Adrenal gland (tissue), 12 donors: ENCODE measurements around the gene NHERF2. TPM values are rescaled to one million over a fixed set of nuclear protein-coding genes. Genes with fewer than 3 reads are reported as not detected.

Experiments used
- DNase-seq, 7 donors: peaks; one replicate each; pipeline ENCODE4 v3.0.0-alpha.2; 2019 to 2020
- H3K27ac ChIP-seq, 5 donors: fragments of 200-600 bp; sonication (generic) in 4 of 5; 1 replicate in 3 of 5; 2 replicates in 2 of 5; pipeline versions ENCODE4 v1.5.1 to v1.8.0; 2016 to 2020; ENCODE audit warnings: mild to moderate bottlenecking in 1 of 5
- H3K27me3 ChIP-seq: fragments of 200-600 bp; 2 replicates; pipeline ENCODE4 v1.8.0; 2021
- H3K36me3 ChIP-seq, 2 donors: fragments of 200-600 bp; replicated peaks in 1 of 2; 1 replicate in 1 of 2; 2 replicates in 1 of 2; pipeline versions ENCODE4 v1.5.1 to v1.8.0; 2018 to 2022
- H3K4me1 ChIP-seq, 2 donors: fragments of 200-600 bp; replicated peaks in 1 of 2; 1 replicate in 1 of 2; 2 replicates in 1 of 2; pipeline versions ENCODE4 v1.5.1 to v1.8.0; 2018 to 2021
- H3K4me3 ChIP-seq, 4 donors: fragments of 200-600 bp; sonication (generic) in 3 of 4; one replicate each; pipeline ENCODE4 v1.5.1; 2016 to 2018
- H3K9me3 ChIP-seq, 3 donors: fragments of 200-600 bp; sonication (generic) in 1 of 3; replicated peaks in 1 of 3; 1 replicate in 2 of 3; 2 replicates in 1 of 3; pipeline versions ENCODE4 v1.5.1 to v1.8.0; 2016 to 2021
- POLR2A ChIP-seq, 2 donors: fragments of 450-650 bp; IDR thresholded peaks; one replicate each; pipeline ENCODE4 v1.6.1; 2017; ENCODE audit warnings: antibody characterized with exemption in 2 of 2, mild to moderate bottlenecking in 2 of 2, moderate library complexity in 1 of 2
- WGBS, 4 donors: extraction: QIAGEN DNeasy Blood & Tissue Kit in 2 of 4; methylation state at CpG; one replicate each; pipeline versions ENCODE4 v1.1.5 to v1.1.7; 2013 to 2017; 5-methylcytosine and 5-hydroxymethylcytosine counted together
- intact Hi-C, 2 donors: fragments of 100-400 bp; cut with DNase I; formaldehyde crosslinking; loops; one replicate each; pipeline versions ENCODE4 v1.14.1 to v1.15.0; 2022 to 2023
- polyA plus RNA-seq, 3 donors: library from polyadenylated mRNA; stranded (reverse); fragments of 200-250 nt in 2 of 3; fragments of 350-450 nt in 1 of 3; fragmentation: Illumina TruSeq in 1 of 3; extraction: RNeasy Lipid Tissue Mini Kit (QIAGEN cat#74804) in 1 of 3; gene quantifications; one replicate each; pipeline ENCODE4 v1.2.3, GENCODE V29; 2013 to 2014
- total RNA-seq, 9 donors: library from RNA; depleted of rRNA in 4 of 9; stranded (reverse); fragments of >200 nt in 4 of 9; fragments of 120-200 nt in 1 of 9; fragmentation: NEBNext Ultra II Directional in 1 of 9; extraction: Animal tissue kit (Norgen Biotek cat#: 25700) in 1 of 9; gene quantifications; one replicate each; pipeline versions ENCODE4 v1.1.0 to v1.2.4, GENCODE V29; 2013 to 2023
- TF ChIP-seq, protein P1 (sequence below), 6 experiments: fragments of 450-650 bp in 4 of 6; fragments of 200-600 bp in 2 of 6; sonication (generic) in 1 of 6; IDR thresholded peaks; 1 replicate in 5 of 6; 2 replicates in 1 of 6; pipeline versions ENCODE4 v1.5.1 to v1.8.0; 2016 to 2021; ENCODE audit warnings: antibody characterized with exemption in 6 of 6, mild to moderate bottlenecking in 2 of 6, moderate library complexity in 1 of 6
- donor health status: healthy with polysubstance abuse.
- donor health status: Bipolar disorder and iron deficiency.
- donor health status: DM: yes; HTN: yes; CAD: no.
- donor health status: DM: no; HTN: no; CAD: no.
- donor health status: DM: no; HTN: no; CAD: no.
- donor health status: DM: yes; HTN: yes; CAD: no.

Gene NHERF2
- total and polyA plus RNA-seq, 12 donors: 12.5 to 263 (median 67.7) TPM

DNA sequence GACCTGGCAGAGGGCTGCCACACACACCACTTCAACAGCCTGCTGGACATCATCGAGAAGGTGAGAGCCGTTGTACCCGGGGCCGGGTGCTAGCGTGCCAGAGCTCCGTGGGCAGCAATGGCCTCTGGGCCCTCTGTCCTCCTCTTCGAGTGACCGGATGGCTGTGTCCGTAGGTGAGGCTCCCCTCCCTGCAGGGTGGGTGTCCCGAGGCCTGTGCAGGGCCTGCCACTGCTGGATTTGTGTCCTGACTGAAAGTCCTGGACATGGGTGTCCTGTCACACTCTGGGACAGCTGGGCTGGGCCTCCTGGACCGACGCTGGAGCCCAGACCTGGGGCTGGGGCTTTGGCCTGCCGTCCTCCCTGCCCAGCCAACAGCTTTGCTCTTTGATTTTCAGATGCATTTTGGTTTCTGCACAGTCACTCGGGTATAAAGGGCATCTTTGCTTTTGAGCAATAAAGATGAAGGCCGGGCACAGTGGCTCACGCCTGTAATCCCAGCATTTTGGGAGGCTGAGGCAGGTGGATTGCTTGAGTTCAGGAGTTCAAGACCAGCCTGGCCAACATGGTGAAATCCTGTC is 37.8 kb downstream of the NHERF2 start:
- intact Hi-C loops: no loop called here
- WGBS, 4 donors: 89 to 97% (median 93%) methylated on average over 4 to 16 of the region's 16 CpGs
- Histone ChIP-seq H3K36me3 (peaks cover 0 to 61% of the 10 kb centered on the region in 2 donors), H3K27ac (no peak overlapping the region), H3K27me3 (no peaks in the 10 kb centered on the region), H3K4me3 (no peak overlapping the region), H3K4me1 (no peaks in the 10 kb centered on the region), H3K9me3 (no peaks in the 10 kb centered on the region)
- TF ChIP-seq, protein P1, sequence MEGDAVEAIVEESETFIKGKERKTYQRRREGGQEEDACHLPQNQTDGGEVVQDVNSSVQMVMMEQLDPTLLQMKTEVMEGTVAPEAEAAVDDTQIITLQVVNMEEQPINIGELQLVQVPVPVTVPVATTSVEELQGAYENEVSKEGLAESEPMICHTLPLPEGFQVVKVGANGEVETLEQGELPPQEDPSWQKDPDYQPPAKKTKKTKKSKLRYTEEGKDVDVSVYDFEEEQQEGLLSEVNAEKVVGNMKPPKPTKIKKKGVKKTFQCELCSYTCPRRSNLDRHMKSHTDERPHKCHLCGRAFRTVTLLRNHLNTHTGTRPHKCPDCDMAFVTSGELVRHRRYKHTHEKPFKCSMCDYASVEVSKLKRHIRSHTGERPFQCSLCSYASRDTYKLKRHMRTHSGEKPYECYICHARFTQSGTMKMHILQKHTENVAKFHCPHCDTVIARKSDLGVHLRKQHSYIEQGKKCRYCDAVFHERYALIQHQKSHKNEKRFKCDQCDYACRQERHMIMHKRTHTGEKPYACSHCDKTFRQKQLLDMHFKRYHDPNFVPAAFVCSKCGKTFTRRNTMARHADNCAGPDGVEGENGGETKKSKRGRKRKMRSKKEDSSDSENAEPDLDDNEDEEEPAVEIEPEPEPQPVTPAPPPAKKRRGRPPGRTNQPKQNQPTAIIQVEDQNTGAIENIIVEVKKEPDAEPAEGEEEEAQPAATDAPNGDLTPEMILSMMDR (IDR thresholded peaks at IDR 0.05): no peak
- TF ChIP-seq POLR2A (IDR thresholded peaks at IDR 0.05): no peak
- no peak for DNase-seq

DNA sequence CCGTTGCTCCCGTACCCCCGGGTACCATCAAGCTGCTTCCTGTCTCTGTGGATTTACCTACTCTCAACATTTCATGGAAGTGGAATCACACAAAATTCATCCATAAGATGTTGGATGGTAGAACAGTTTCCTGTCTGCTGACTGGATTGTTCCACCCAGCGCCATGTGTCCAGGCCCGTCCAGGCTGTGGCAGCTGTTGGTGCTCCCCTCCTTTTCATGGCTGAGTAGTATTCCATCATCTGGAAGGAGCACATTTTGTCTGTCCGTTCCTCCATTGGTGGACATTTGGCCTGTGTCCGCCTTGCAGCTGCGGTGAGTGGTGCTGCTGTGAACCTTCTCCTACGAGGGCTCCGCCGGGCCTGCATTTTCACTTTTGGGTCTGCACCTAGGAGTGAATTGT is 39.4 kb downstream of the NHERF2 start:
- peaks cover 0 to 56% of the 10 kb centered on the region in 2 donors for H3K36me3 ChIP-seq
- WGBS, 4 donors: 95 to 98% (median 96%) methylated on average over 10 to 11 of the region's 11 CpGs
- no peak for TF ChIP-seq POLR2A (IDR thresholded peaks at IDR 0.05)
- TF ChIP-seq, protein P1 (IDR thresholded peaks at IDR 0.05): no peak

DNA sequence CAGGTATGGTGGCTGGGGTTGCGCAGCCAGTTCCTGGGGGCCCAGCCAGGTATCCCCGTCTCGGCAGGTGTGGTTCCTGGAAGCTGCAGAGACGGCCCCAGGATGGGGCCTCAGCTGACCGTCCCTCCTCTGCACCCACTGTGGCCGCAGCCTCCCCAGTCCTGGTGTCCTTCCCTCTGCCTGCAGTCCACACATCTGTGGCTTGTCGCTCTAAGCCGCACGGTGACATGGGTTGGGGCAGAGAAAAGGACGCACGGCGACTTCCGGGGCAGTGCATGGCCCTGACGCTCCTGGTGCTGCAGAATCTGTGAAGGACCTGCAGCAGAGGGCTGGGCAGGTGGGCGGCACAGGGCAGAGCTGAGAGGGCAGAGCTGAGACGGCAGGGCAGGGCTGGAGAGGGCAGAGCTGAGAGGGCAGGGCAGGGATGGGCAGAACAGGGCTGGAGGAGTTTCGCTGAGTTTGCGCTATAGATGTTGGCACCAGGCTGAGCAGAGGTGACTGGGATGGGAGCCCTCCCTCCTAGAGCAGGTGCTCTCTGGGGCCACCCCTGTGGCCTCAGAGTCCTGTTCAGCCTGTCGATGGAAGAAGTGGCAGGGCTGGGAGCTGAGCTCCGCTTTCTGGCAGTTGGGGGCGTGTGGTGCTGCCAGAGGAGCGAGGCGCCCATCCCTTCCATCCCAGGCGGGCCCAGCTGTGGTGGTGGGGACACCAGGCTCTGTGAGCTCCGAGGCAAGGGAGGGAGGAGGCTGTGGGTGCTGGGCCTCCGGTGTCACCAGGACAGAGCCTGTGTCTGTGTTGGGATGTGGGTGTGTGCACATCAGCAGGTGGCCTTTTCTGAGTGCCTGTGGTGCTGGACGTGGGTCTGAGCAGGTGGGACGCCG is 44.1 kb downstream of the NHERF2 start:
- 92 to 94% (median 93%) methylated on average over 18 to 29 of the region's 29 CpGs for WGBS, 4 donors
- no peaks in the 10 kb centered on the region for H3K9me3 ChIP-seq
- H3K27me3 ChIP-seq: no peaks in the 10 kb centered on the region
- intact Hi-C loops: no loop called here
- H3K4me1 ChIP-seq: no peaks in the 10 kb centered on the region
- peaks cover 0 to 67% of the 10 kb centered on the region in 2 donors for H3K36me3 ChIP-seq
- no peak for DNase-seq
- no peak for TF ChIP-seq POLR2A (IDR thresholded peaks at IDR 0.05)
- TF ChIP-seq, protein P1 (IDR thresholded peaks at IDR 0.05): no peak
- H3K4me3 ChIP-seq: no peak overlapping the region
- H3K27ac ChIP-seq: no peak overlapping the region

More for the DNA sequence above, 39.4 kb downstream of the NHERF2 start:
- H3K9me3 ChIP-seq: no peaks in the 10 kb centered on the region
- no peak overlapping the region for H3K4me3 ChIP-seq
- no peak overlapping the region for H3K27ac ChIP-seq
- H3K4me1 ChIP-seq: no peaks in the 10 kb centered on the region
- H3K27me3 ChIP-seq: no peaks in the 10 kb centered on the region
- intact Hi-C loops: no loop called here
- no peak for DNase-seq

DNA sequence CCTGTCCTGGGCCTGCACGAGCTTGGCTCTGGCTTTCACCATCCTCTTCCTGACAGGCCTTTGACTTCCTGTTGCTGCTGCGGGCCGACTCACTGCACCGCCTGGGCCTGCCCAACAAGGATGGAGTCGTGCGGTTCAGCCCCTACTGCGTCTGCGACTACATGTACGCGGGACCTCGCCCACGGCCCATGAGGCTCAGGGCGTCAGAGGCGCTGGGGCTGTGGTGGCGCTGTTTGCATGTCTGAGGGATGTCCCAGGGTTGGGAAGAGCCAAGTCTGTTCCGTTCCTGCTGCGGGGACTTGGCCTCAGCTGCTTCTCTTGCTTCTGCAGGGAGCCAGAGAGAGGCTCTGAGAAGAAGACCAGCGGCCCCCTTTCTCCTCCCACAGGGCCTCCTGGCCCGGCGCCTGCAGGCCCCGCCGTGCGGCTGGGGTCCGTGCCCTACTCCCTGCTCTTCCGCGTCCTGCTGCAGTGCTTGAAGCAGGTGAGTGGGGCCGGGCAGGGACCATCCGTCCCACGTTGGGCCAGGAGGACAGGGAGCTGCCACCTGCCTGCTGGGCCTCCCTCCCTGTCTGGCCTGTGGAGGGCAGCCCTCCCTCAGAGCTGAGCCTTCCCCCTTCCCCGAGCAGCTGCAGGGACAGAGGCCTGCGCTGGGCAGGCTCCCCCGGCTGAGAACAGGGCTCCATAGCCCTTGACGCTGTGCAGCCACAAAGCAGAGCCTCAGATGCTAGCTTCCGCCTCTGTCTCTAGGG is 44.9 kb downstream of the NHERF2 start:
- Histone ChIP-seq H3K27me3 (no peaks in the 10 kb centered on the region), H3K4me3 (no peak overlapping the region), H3K9me3 (no peaks in the 10 kb centered on the region), H3K36me3 (peaks cover 0 to 67% of the 10 kb centered on the region in 2 donors), H3K27ac (no peak overlapping the region), H3K4me1 (no peaks in the 10 kb centered on the region)
- intact Hi-C loops: no loop called here
- TF ChIP-seq, protein P1 (IDR thresholded peaks at IDR 0.05): no peak
- no peak for TF ChIP-seq POLR2A (IDR thresholded peaks at IDR 0.05)
- 86 to 95% (median 88%) methylated on average over 4 to 34 of the region's 34 CpGs for WGBS, 4 donors
- no peak for DNase-seq
